ENCODE data around the gene NUTF2. TPM values are rescaled to one million over a fixed set of nuclear protein-coding genes. Genes with fewer than 3 reads are reported as not detected.

Gene NUTF2
- total RNA-seq, 1 donor from 2014 or later, result 156 TPM

- DNase-seq (ENCODE audit: low read depth), result no peak
- Histone ChIP-seq H3K4me3 (ENCODE audit: low read depth, low read length) (no peak overlapping the region), H3K27me3 (ENCODE audit: control insufficient read depth, insufficient read depth, low read length) (no peaks in the 10 kb centered on the region), H3K36me3 (ENCODE audit: control insufficient read depth, insufficient read depth, low read length) (no peaks in the 10 kb centered on the region)
- TF ChIP-seq, protein P1, sequence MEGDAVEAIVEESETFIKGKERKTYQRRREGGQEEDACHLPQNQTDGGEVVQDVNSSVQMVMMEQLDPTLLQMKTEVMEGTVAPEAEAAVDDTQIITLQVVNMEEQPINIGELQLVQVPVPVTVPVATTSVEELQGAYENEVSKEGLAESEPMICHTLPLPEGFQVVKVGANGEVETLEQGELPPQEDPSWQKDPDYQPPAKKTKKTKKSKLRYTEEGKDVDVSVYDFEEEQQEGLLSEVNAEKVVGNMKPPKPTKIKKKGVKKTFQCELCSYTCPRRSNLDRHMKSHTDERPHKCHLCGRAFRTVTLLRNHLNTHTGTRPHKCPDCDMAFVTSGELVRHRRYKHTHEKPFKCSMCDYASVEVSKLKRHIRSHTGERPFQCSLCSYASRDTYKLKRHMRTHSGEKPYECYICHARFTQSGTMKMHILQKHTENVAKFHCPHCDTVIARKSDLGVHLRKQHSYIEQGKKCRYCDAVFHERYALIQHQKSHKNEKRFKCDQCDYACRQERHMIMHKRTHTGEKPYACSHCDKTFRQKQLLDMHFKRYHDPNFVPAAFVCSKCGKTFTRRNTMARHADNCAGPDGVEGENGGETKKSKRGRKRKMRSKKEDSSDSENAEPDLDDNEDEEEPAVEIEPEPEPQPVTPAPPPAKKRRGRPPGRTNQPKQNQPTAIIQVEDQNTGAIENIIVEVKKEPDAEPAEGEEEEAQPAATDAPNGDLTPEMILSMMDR (IDR thresholded peaks at IDR 0.05; ENCODE audit: insufficient read depth, low read length, poor library complexity, severe bottlenecking), result no peak
These were observed 32.2 kb upstream of the NUTF2 start for GRCh38 chr16:67814567-67814966.

DNA sequence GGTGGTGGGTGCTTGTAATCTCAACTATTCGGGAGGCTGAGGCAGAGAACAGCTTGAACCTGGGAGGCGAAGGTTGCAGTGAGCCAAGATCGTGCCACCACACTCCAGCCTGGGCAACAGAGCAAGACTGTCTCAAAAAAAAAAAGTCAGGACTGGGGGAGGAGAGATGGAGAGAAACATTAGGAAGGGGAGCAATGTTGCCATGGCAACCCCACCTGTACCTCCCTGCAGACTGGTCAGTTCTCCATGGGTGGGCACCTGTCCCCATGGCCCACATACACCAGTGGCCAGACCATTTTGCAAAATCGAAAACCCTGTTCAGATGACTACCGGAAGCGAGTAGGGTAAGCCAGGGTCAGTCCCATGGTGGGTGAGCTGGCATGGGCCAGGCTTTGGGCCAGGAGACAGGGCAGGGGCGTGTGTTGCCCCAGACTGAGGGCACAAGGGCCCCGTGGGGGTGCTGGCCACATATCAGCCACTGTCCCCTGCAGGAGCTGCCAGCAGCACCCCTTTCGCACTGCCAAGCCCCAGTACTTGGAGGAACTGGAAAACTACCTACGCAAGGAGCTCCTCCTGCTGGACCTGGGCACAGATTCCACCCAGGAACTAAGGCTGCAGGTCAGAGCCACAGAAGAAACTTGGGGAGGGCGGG is 26.0 kb upstream of the NUTF2 start:
- H3K36me3 ChIP-seq (ENCODE audit: control insufficient read depth, insufficient read depth, low read length), result no peaks in the 10 kb centered on the region
- H3K4me3 ChIP-seq (ENCODE audit: low read depth, low read length), result no peak overlapping the region
- DNase-seq (ENCODE audit: low read depth), result no peak
- H3K27me3 ChIP-seq (ENCODE audit: control insufficient read depth, insufficient read depth, low read length), result no peaks in the 10 kb centered on the region
- TF ChIP-seq, protein P1 (IDR thresholded peaks at IDR 0.05; ENCODE audit: insufficient read depth, low read length, poor library complexity, severe bottlenecking), result no peak

- TF ChIP-seq, protein P1 (IDR thresholded peaks at IDR 0.05; ENCODE audit: insufficient read depth, low read length, poor library complexity, severe bottlenecking), result no peak
- DNase-seq (ENCODE audit: low read depth), result no peak
- Histone ChIP-seq H3K27me3 (ENCODE audit: control insufficient read depth, insufficient read depth, low read length) (no peaks in the 10 kb centered on the region), H3K4me3 (ENCODE audit: low read depth, low read length) (no peak overlapping the region), H3K36me3 (ENCODE audit: control insufficient read depth, insufficient read depth, low read length) (no peaks in the 10 kb centered on the region)
These were observed 24.2 kb upstream of the NUTF2 start for GRCh38 chr16:67822511-67822910.

GRCh38 chr16:67825119-67825518 is 21.6 kb upstream of the NUTF2 start:
- DNase-seq (ENCODE audit: low read depth), result no peak
- Histone ChIP-seq H3K36me3 (ENCODE audit: control insufficient read depth, insufficient read depth, low read length) (no peaks in the 10 kb centered on the region), H3K4me3 (ENCODE audit: low read depth, low read length) (no peak overlapping the region), H3K27me3 (ENCODE audit: control insufficient read depth, insufficient read depth, low read length) (no peaks in the 10 kb centered on the region)
- TF ChIP-seq, protein P1 (IDR thresholded peaks at IDR 0.05; ENCODE audit: insufficient read depth, low read length, poor library complexity, severe bottlenecking), result no peak

DNA sequence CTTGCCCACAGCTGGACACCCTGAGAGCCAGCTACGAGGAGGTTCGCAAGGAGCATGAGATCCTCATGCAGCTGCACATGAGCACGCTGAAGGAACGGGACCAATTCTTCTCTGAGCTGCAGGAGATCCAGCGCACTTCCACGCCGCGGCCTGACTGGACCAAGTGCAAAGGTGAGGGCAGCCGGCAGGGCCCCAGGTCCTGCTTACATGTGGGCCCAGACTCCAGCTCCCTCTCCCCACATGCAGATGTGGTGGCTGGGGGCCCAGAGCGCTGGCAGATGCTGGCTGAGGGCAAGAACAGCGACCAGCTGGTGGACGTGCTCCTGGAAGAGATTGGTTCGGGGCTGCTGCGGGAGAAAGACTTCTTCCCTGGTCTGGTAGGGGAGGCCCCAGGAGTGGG is 20.8 kb upstream of the NUTF2 start:
- H3K36me3 ChIP-seq (ENCODE audit: control insufficient read depth, insufficient read depth, low read length), result no peaks in the 10 kb centered on the region
- no peak overlapping the region for H3K4me3 ChIP-seq (ENCODE audit: low read depth, low read length)
- DNase-seq (ENCODE audit: low read depth), result no peak
- H3K27me3 ChIP-seq (ENCODE audit: control insufficient read depth, insufficient read depth, low read length), result no peaks in the 10 kb centered on the region
- TF ChIP-seq, protein P1 (IDR thresholded peaks at IDR 0.05; ENCODE audit: insufficient read depth, low read length, poor library complexity, severe bottlenecking), result no peak

DNA sequence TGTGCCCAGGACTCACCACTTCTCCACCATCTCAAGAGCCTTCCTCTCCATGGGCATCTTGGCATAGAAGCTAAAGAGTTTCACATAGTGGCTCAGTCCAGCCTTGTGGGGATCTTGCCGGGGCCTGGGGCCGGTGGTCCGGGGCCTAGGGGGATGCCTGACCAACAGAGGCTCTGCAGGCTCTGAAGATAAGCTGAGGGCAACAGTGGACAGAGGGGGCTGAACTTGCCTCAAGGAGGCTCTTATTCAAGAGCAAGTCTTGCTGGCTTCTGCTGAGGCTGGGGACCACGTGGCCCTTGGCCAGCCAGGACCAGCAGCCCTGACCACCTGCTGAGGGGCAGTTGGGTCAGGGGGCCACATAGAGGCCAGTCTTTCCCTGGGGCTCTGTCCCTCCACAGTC is 18.1 kb upstream of the NUTF2 start:
- TF ChIP-seq, protein P1 (IDR thresholded peaks at IDR 0.05; ENCODE audit: insufficient read depth, low read length, poor library complexity, severe bottlenecking), result no peak

More for the DNA sequence above, 18.1 kb upstream of the NUTF2 start:
- no peak for DNase-seq (ENCODE audit: low read depth)
- H3K4me3 ChIP-seq (ENCODE audit: low read depth, low read length), result no peak overlapping the region
- no peaks in the 10 kb centered on the region for H3K27me3 ChIP-seq (ENCODE audit: control insufficient read depth, insufficient read depth, low read length)
- no peaks in the 10 kb centered on the region for H3K36me3 ChIP-seq (ENCODE audit: control insufficient read depth, insufficient read depth, low read length)
